NOMO-1 treated with dmso at 0.1 percent for 144 hours (cell line): ENCODE data around the gene IRF8.
"Not testable (repeated sequence)": the region's sequence is repeated elsewhere in the genome, so short reads cannot be mapped to it uniquely, and the experiment has no call there.

ENCODE experiments used
- DNase-seq: peaks from one replicate; lab custom pipeline; 2025; ENCODE audit not compliant: unreplicated experiment; lab: John Stamatoyannopoulos, UW

The IRF8 gene

DNA sequence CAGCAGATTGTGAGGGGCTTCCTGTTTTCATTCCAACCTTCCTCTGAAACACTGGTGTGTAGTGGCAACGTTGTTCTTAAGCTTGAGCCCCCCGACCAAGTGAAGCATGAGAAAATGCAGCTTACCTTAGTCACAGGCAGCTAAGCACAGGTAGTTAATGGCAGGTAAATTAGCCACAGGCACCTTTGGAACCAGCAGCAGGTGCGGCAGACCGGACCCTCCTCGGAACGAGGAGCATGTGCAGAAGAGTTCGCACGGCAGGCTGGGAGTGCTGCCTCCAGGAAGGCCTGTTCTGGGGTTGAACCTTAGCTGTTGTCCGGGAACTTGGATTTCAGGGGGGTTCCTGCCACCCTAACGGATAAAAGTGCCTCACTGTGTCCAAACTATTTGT lies 7.2 kb upstream of the IRF8 start:
- DNase-seq: no peak

GRCh38 chr16:85892760-85893159 lies 6.2 kb upstream of the IRF8 start:
- DNase-seq: no peak

GRCh38 chr16:85894266-85894665 lies 4.7 kb upstream of the IRF8 start:
- DNase-seq: no peak

DNA sequence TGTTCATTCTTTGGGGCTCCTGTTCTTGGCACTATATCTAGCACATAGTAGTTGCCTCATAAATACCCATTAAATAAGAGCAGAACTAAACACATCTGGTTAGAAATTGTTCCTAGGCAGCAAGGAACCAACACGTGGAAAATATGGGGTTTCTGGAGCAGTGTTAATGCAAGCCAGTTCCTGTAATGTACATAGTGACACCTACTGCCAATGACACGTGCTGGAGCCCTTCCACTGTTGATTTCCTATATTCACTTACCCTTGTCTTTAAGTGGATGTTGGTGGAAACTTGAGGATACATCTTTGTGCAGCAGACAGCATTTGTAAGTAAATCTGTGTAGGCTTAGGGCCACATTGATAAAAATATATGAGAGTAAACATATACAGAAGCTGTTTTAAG lies 1.6 kb upstream of the IRF8 start:
- DNase-seq: peak; percentile 37

DNA sequence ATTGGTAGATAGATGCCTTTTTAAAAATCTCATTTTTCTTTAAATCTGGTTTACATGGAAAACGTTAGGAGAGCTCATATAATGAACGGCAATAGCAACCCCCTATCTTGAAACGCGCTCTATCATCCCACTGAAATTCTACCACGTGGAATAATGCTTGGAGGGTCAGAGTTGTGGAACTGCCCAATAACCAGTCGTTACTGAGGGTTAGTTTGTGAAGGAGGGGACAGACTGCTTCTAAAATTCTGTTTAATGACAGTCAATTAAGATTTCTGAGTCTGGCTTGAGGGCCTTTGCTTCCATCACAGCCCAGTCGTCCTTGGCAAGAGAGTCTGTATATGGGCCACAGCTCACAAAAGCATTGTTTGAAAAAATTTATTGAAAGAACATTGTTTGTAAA lies 482 bp downstream of the IRF8 start:
- DNase-seq: no peak

DNA sequence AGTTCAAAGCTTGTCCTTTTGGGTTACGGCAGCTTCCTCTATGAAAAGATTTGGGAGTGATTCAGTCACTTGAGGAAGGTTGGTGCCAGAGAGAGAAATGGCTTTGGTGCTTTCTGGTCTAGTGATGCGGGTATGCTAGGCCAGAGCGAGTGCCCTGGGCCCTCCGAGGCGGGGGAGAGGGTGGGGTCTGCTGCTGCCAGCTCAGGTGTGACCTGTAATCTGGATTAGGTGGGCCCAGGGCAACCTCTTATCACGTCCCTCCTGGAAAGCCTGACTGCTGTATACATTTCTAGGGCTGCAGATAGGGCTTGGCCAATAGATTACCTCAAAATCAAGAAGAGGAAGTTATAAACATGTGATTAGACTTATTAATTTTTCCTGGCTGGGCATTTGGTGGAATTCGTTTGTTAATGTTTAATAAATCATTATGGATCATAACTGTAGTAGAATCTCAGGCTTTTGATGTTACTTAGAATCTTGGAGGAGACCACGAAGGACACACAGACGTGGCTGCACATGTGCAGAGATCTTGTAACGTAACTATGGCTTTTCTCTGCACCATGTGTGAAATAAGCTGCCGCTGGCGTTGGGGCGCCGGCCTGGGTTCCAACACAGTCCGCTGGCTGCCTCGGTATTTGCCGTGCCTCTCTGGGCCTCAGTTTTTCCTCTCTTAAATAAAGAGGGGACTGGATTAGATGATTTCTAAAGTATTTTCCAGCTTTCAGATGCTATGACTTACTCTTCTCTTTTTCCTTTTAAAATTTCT lies 1.2 kb downstream of the IRF8 start:
- peak; percentile 26 for DNase-seq

GRCh38 chr16:85901110-85901509 lies 2.1 kb downstream of the IRF8 start:
- DNase-seq: no peak

DNA sequence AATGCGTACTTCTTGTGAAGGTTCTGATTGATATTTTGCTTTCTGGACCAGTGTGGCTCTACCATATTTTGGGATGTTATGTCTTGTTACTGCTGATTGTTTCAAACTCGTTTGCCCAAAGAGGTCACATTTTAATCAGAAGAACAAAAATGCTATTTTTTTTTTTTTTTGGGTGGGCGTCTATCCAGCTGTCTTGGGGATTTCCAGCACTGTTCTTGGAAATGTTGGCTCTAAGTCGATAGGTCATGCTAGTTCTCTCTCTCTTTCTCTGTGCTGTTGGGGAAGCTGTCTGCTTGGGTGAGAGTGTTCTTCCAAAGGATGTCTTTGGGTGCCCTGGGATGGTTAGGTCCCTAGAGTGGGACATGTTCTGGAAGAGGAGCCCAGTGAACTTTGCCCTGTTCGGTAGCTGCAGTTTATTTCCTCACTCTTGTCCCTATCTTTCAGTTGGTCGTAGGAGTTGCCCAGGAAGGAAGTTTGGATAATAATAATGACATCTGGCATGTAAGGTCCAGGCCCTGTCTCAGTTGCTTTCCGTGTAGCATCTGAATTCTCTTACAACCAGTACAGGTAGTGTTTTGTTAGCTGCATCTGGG lies 2.9 kb downstream of the IRF8 start:
- DNase-seq: no peak

- no peak for DNase-seq
Measured at GRCh38 chr16:85902366-85903155, 3.6 kb downstream of the IRF8 start.

- no peak for DNase-seq
Measured at GRCh38 chr16:85903559-85903958, 4.6 kb downstream of the IRF8 start.

DNA sequence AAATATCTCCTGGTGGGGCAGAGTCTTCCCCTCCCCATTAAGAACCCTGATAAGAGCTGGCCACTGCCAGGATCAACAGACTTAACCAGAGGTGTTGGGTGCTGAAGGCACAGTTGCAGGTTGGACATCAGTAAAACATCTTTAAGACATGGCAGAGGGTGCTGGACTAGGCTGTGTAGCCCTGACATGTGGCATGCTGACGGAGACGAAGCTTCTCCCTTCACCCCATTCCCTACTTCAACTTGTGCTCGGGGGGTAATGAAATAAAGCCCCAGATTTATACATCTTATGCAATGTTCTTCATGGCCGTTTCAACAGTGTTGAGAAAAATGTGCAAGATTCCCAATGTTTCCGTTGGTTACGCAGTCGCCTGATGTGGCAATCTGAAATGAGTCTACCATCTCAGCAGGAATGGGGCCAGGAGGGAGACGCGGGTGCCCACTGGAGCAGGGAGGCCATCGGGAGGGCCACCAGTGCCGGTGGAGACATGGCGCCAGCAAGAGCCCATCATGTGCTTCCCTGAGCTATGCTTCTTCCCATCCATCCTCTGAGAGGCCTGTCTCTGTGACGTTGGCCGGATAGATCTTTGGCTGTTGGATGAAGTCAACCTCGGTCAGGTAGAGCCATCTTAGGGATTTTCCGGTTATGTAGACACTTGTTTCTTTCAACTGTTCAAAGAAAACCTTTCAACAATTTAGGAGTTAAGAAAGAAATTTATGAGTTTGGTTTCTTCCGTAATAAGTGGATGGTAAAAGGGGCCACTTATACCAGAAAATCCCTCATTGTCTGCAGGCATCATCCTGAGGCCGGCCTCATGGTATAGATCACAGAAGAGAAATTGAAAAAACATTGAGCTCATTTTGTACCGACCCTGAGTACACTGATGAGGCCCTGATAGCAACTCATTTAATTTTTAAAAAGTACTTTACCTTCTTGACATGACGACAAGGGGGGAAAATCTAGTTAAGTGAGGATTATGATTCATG lies 6.4 kb downstream of the IRF8 start:
- DNase-seq: no peak

DNA sequence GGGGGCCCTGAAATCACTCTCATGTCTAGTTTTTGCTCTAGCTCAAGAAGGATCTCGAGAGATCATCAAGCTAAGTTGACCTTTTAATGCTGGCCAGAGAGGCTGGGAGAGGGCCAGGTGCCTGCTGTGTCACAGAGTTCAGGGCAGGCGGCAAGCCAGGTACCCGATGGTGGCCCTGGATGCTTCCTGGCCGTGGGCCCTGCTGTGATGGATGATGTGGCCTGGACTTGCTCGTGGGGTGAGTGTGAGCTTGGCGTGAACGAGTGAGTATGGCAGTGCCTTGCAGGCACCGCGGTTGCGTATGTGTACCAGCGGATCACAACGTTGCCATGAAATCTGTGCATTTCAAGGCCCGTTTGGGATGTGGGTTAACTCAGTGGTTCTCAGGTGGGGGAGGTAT lies 7.4 kb downstream of the IRF8 start:
- DNase-seq: no peak

DNA sequence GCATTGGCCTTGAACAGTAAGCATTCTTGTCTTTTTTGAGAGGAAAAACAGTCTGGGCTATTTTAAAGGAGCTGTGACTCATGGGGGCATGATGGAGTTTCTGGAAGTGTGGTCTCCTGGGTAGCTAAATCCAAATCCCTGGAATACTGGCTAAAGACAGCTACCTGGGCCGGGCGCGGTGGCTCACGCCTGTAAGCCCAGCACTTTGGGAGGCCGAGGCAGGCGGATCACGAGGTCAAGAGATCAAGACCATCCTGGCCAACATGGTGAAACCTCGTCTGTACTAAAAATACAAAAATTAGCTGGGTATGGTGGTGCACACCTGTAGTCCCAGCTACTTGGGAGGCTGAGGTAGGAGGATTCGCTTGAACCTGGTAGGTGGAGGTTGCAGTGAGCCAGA lies 8.3 kb downstream of the IRF8 start:
- DNase-seq: not testable (repeated sequence)

- peak; percentile 24 for DNase-seq
Measured at GRCh38 chr16:85908444-85908843, 9.5 kb downstream of the IRF8 start.

DNA sequence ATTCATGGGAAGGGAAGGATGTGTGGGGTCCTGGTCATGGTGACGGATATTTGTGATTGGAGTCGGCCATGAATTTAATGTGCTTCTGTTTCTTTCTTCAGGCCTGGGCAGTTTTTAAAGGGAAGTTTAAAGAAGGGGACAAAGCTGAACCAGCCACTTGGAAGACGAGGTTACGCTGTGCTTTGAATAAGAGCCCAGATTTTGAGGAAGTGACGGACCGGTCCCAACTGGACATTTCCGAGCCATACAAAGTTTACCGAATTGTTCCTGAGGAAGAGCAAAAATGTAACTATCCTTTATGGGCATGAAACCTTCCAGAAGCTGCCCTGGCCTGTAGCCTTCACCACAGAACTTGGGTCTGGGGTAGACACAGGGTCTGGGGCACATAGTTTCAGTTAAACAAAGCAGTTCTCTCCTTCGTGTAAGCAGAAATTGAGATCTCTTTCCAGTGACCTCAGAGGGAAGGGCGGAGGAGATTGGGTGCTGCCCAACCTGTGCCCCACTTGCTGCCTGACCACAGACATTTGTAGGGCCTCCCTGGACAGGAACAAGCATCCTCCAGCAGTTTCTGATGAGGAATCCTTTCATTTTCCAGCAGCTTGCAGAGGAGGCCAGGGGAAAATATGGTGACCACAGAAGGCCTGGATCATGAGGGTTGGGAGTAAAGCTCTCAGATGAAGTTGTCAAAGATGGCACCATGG lies 10.1 kb downstream of the IRF8 start:
- DNase-seq: no peak

- no peak for DNase-seq
Measured at GRCh38 chr16:85909932-85910853, 11.2 kb downstream of the IRF8 start.

DNA sequence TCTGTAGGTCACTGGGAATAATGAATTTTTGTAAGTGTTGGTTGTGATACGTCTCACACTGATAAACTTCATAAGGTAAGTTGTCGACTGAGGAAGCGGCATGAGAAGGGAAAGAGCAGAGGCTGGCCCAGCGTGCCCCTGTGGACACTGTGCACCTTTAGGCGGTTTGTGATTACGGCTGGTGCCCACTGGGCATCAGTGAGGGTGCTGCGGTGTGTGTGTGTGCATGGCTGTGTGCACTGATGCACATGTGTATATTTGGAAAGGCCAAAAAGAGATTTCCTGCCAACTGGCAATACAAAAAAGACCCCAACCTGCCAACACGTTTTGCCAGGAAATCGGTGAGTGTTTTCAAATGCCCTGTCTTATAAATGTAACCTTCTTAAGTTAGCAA lies 11.9 kb downstream of the IRF8 start:
- no peak for DNase-seq

DNA sequence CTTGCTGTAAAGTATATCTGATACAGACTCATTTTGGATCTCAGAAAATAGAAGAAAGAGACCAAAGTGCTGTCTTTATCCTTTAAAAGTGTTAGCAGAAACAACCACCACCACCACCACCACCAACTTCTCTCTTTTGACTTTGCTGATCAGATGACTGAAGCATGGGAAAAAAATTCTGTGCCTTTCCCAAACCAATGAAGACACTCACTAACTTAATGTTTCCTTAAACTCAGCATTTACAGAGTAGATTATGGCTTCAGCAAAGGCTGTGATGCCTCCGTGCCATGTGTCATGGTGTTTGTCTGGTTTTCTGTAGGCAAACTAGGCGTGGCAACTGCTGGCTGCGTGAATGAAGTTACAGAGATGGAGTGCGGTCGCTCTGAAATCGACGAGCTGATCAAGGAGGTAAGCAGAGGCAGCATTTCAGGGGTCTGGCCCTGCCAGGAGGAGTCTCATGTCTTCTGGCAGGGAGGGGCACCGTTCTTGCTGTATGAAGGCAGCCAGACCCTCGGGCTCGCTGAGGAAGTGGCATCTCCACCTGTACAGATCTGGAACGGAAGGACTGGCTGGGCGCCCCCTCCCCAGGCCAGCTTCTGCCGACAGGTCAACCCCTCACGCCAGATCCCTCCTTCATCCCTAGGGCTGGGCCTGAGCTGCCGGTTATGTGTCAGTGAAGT lies 12.4 kb downstream of the IRF8 start:
- DNase-seq: no peak
